Prostate gland (tissue), 2 donors: Measurements from ENCODE around the gene PTPN1. TPM values are rescaled to one million over a fixed set of nuclear protein-coding genes. Genes with fewer than 3 reads are reported as not detected.

ENCODE experiments used
- DNase-seq: peaks from one replicate; pipeline ENCODE4 v3.0.0-alpha.2; 2019; ENCODE audit warnings: low spot score
- H3K27ac ChIP-seq, 2 donors: fragments of 200-600 bp; sonication (generic); 2 replicates each; pipeline ENCODE4 v1.5.1; 2017 to 2019
- H3K27me3 ChIP-seq: fragments of 200-600 bp; sonication (generic); replicated peaks from 2 replicates; pipeline ENCODE4 v1.5.1; 2019; ENCODE audit not compliant: insufficient read depth
- H3K36me3 ChIP-seq, 2 donors: fragments of 200-600 bp; sonication (generic); 1 replicate in 1 of 2; 2 replicates in 1 of 2; pipeline versions ENCODE4 v1.5.1 to v1.8.1; 2017 to 2019
- H3K4me1 ChIP-seq: fragments of 200-600 bp; sonication (generic); replicated peaks from 2 replicates; pipeline ENCODE4 v1.5.1; 2019
- H3K4me3 ChIP-seq, 2 donors: fragments of 200-600 bp; sonication (generic); 2 replicates each; pipeline ENCODE4 v1.5.1; 2017 to 2019
- H3K9me3 ChIP-seq: fragments of 200-600 bp; sonication (generic); 2 replicates; pipeline ENCODE4 v1.5.1; 2017
- POLR2A ChIP-seq: fragments of 450-650 bp; IDR thresholded peaks from one replicate; pipeline ENCODE4 v1.6.1; 2016; ENCODE audit warnings: antibody characterized with exemption, mild to moderate bottlenecking
- POLR2AphosphoS5 ChIP-seq: sonication (generic); formaldehyde crosslinking; IDR thresholded peaks from one replicate; pipeline ENCODE4 v1.6.1; 2017; ENCODE audit warnings: antibody characterized with exemption
- WGBS: methylation state at CpG from one replicate; pipeline ENCODE4 v1.1.5; 2018; 5-methylcytosine and 5-hydroxymethylcytosine counted together
- intact Hi-C: fragments of 100-400 bp; cut with DNase I; formaldehyde crosslinking; loops from one replicate; pipeline ENCODE4 v1.14.2; 2022
- total RNA-seq, 2 donors: library from RNA; depleted of rRNA; stranded (reverse); fragments of >200 nt; gene quantifications; one replicate each; pipeline ENCODE4 v1.1.0, GENCODE V29; 2016
- TF ChIP-seq, protein P1 (sequence below), 4 experiments: fragments of 200-600 bp in 2 of 4; fragments of 450-650 bp in 2 of 4; sonication (generic) in 2 of 4; IDR thresholded peaks; 1 replicate in 3 of 4; 2 replicates in 1 of 4; pipeline ENCODE4 v1.5.1; 2016 to 2019; ENCODE audit warnings: antibody characterized with exemption in 4 of 4, mild to moderate bottlenecking in 2 of 4, moderate library complexity in 2 of 4

PTPN1 gene
- total RNA-seq, 2 donors from 2014 or later: 28.5 to 46.6 TPM

DNA sequence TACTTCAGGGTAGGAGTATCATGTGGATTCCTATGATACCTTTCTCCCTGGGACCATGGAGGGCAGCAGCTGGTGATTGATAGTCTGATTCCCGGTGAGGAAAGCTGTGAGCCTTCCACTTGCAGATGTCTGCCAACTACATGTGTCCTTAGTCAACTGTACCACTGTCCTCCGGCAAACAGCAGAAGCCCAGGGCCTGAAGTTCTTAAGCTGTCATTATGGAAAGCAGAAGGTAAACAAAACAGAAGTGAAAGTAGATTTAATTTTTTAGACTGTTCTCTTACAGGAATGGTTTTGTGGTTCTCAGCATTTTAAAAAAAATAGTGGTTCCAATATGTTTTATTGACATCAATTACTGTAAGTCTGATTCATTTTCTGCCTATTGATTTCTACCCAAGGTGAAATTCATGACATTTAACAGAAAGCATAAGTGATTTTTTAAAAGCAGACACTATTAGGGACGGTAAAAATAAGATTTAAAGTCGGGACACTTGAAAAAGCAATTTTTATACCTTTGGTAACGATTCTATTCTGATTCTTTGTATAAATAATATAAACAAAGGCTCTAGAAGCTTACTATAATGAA is 36.6 kb downstream of the PTPN1 start:
- intact Hi-C loops: no loop called here
- no peak overlapping the region for H3K4me3 ChIP-seq
- DNase-seq: no peak
- no peaks in the 10 kb centered on the region for H3K9me3 ChIP-seq
- H3K27ac ChIP-seq: peak overlapping the region in 1 of 2 donors; percentile 3
- H3K27me3 ChIP-seq: no peaks in the 10 kb centered on the region
- H3K36me3 ChIP-seq: no peaks in the 10 kb centered on the region
- TF ChIP-seq, protein P1, sequence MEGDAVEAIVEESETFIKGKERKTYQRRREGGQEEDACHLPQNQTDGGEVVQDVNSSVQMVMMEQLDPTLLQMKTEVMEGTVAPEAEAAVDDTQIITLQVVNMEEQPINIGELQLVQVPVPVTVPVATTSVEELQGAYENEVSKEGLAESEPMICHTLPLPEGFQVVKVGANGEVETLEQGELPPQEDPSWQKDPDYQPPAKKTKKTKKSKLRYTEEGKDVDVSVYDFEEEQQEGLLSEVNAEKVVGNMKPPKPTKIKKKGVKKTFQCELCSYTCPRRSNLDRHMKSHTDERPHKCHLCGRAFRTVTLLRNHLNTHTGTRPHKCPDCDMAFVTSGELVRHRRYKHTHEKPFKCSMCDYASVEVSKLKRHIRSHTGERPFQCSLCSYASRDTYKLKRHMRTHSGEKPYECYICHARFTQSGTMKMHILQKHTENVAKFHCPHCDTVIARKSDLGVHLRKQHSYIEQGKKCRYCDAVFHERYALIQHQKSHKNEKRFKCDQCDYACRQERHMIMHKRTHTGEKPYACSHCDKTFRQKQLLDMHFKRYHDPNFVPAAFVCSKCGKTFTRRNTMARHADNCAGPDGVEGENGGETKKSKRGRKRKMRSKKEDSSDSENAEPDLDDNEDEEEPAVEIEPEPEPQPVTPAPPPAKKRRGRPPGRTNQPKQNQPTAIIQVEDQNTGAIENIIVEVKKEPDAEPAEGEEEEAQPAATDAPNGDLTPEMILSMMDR (IDR thresholded peaks at IDR 0.05): no peak
- TF ChIP-seq POLR2AphosphoS5 (no peak), POLR2A (no peak)
- no peaks in the 10 kb centered on the region for H3K4me1 ChIP-seq
- WGBS: 52% methylated on average over 5 of the region's 5 CpGs

DNA sequence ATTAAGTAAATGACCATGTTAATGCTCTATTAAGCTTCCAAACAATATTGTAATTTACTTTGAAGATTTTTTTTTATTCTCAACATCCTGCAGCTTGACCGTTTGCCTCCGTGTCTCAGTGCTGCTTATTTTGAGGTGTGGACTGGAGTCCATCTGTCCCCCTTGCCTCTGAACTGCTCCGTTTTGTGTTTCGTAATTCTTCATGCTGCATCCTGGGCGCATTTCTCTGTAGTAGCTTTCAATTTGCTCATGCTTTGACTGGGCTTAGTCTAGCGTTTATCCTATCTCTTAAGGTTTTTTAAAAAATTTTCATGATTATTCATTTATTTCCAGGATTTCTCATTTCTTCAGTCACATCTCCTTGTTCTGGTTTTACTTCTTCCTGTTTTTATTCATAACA is 37.8 kb downstream of the PTPN1 start:
- H3K4me1 ChIP-seq: no peaks in the 10 kb centered on the region

DNA sequence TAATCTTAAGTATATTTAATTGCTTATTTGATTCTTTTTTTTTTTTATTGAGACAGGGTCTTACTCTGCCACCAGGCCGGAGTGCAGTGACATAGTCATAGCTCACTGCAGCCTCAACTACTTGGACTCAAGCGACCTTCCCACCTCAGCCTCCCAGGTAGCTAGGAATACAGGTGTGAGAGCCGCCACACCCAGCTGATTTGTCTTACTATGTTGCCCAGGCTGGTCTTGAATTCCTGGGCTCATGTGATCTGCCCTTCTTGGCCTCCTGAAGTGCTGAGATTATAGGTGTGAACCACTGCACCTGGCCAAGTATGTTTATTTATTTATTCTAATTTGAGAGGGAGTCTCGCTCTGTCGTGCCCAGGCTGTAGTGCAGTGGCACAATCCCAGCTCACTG is 38.2 kb downstream of the PTPN1 start:
- no peaks in the 10 kb centered on the region for H3K9me3 ChIP-seq
- TF ChIP-seq, protein P1 (IDR thresholded peaks at IDR 0.05): no peak
- TF ChIP-seq POLR2AphosphoS5: no peak
- intact Hi-C loops: no loop called here
- no peak overlapping the region for H3K27ac ChIP-seq
- WGBS: 93% methylated on average over 5 of the region's 5 CpGs
- H3K4me3 ChIP-seq: no peak overlapping the region
- no peaks in the 10 kb centered on the region for H3K36me3 ChIP-seq
- no peaks in the 10 kb centered on the region for H3K27me3 ChIP-seq
- no peak for DNase-seq
- H3K4me1 ChIP-seq: no peaks in the 10 kb centered on the region

More for the DNA sequence above, 37.8 kb downstream of the PTPN1 start:
- Histone ChIP-seq H3K36me3 (no peaks in the 10 kb centered on the region), H3K27ac (no peak overlapping the region), H3K27me3 (no peaks in the 10 kb centered on the region), H3K4me3 (no peak overlapping the region), H3K9me3 (no peaks in the 10 kb centered on the region)
- TF ChIP-seq POLR2AphosphoS5: no peak
- TF ChIP-seq, protein P1 (IDR thresholded peaks at IDR 0.05): no peak
- no peak for TF ChIP-seq POLR2A
- DNase-seq: no peak
- 78% methylated on average over 6 of the region's 6 CpGs for WGBS
- intact Hi-C loops: no loop called here

DNA sequence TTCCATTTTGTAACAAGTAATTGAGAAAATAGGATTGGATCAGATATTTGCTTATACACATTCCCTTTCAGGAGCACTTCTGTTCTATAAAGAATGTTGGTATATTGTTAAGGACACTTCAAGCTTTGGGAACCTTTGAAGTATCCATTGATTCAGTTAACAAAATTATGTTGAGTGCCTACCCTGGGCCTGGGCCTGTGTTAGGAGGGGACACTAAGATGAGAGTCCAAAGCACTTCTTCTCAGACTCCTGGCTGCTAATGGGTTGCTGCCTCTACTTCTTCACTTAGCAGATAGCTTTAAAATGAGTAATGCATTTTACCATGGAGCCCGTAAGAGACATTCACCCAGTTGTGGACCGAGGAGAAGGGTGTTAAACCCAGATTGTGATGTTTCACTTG is 40.3 kb downstream of the PTPN1 start:
- TF ChIP-seq, protein P1 (IDR thresholded peaks at IDR 0.05): no peak
- no peak for TF ChIP-seq POLR2AphosphoS5
- TF ChIP-seq POLR2A: no peak
- Histone ChIP-seq H3K36me3 (no peaks in the 10 kb centered on the region), H3K4me3 (no peak overlapping the region), H3K27ac (no peak overlapping the region), H3K9me3 (no peaks in the 10 kb centered on the region), H3K27me3 (no peaks in the 10 kb centered on the region), H3K4me1 (no peaks in the 10 kb centered on the region)
- intact Hi-C loops: no loop called here
- DNase-seq: no peak
- WGBS: 62% methylated on average over 2 of the region's 2 CpGs

DNA sequence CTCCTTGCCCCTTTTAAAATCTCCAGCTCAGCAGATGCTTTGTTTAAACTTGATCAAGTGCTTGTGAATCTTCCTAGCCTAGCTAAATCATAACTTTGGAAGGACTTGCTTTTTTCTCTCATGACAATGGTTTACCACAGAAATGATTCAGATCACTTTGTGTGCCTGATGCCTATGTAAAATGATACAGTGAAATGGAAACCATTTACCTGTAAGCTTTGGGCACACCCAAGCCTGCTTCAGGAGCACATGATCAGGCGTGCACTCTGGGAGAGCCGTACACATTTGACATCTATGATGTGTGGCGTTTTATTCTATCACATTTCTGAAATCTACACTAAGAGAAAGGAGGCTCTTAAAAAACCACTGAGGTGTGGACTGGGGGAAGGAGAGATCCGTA is 41.1 kb downstream of the PTPN1 start:
- Histone ChIP-seq H3K4me1 (no peaks in the 10 kb centered on the region), H3K9me3 (no peaks in the 10 kb centered on the region), H3K4me3 (no peak overlapping the region), H3K27me3 (no peaks in the 10 kb centered on the region), H3K36me3 (no peaks in the 10 kb centered on the region), H3K27ac (no peak overlapping the region)
- intact Hi-C loops: no loop called here
- TF ChIP-seq POLR2AphosphoS5 (no peak), POLR2A (no peak)
- TF ChIP-seq, protein P1 (IDR thresholded peaks at IDR 0.05): no peak
- DNase-seq: no peak
- 59% methylated on average over 4 of the region's 4 CpGs for WGBS
